Stimulated activated CD4-positive, alpha-beta T cell treated with anti-CD3 and anti-CD28 coated beads, Interleukin-1b, Interleukin-23, amount 100 ng/mL, for 4 hours (primary cell): ENCODE measurements around the gene TECTB.

Source experiments
- DNase-seq, 2 donors: peaks; one replicate each; pipeline ENCODE4 v3.0.0-alpha.2; 2020; ENCODE audit warnings: low read depth in 2 of 2

Gene TECTB

GRCh38 chr10:112346774-112347173 lies 63.6 kb downstream of the TECTB start:
- no peak for DNase-seq

- DNase-seq = no peak
Measured at GRCh38 chr10:112347709-112348671, 64.8 kb downstream of the TECTB start.

- no peak for DNase-seq
Measured at GRCh38 chr10:112348759-112349158, 65.6 kb downstream of the TECTB start.

- DNase-seq = no peak
Measured at GRCh38 chr10:112349521-112350085, 66.4 kb downstream of the TECTB start.

- DNase-seq = no peak
Measured at GRCh38 chr10:112351146-112351545, 67.9 kb downstream of the TECTB start.

- no peak for DNase-seq
Measured at GRCh38 chr10:112352044-112352443, 68.8 kb downstream of the TECTB start.

GRCh38 chr10:112353046-112353445 lies 69.8 kb downstream of the TECTB start:
- no peak for DNase-seq
